ENCODE data around the gene HIF1AN.
"Not testable (repeated sequence)": the region's sequence is repeated elsewhere in the genome, so short reads cannot be mapped to it uniquely, and the experiment has no call there.

The HIF1AN gene

GRCh38 chr10:100567249-100567648 lies 31.5 kb downstream of the HIF1AN start:
- no peak for DNase-seq (ENCODE audit: low read depth)

- DNase-seq (ENCODE audit: low read depth): no peak
These were observed 32.1 kb downstream of the HIF1AN start for GRCh38 chr10:100567826-100568225.

- no peak for DNase-seq (ENCODE audit: low read depth)
These were observed 33.2 kb downstream of the HIF1AN start for GRCh38 chr10:100568912-100569311.

- no peak for DNase-seq (ENCODE audit: low read depth)
These were observed 34.1 kb downstream of the HIF1AN start for GRCh38 chr10:100569687-100570481.

- DNase-seq (ENCODE audit: low read depth): no peak
These were observed 34.8 kb downstream of the HIF1AN start for GRCh38 chr10:100570506-100570905.

GRCh38 chr10:100571084-100571856 lies 35.5 kb downstream of the HIF1AN start:
- DNase-seq (ENCODE audit: low read depth): no peak

- not testable (repeated sequence) for DNase-seq (ENCODE audit: low read depth)
These were observed 39.4 kb downstream of the HIF1AN start for GRCh38 chr10:100575146-100575545.

- DNase-seq (ENCODE audit: low read depth): no peak
These were observed 40.0 kb downstream of the HIF1AN start for GRCh38 chr10:100575585-100576281.

GRCh38 chr10:100576282-100576635 lies 40.5 kb downstream of the HIF1AN start:
- DNase-seq (ENCODE audit: low read depth): no peak

GRCh38 chr10:100579261-100580090 lies 43.7 kb downstream of the HIF1AN start:
- no peak for DNase-seq (ENCODE audit: low read depth)

GRCh38 chr10:100586959-100587358 lies 51.2 kb downstream of the HIF1AN start:
- DNase-seq (ENCODE audit: low read depth): no peak

GRCh38 chr10:100598166-100598565 lies 62.4 kb downstream of the HIF1AN start:
- no peak for DNase-seq (ENCODE audit: low read depth)

GRCh38 chr10:100600218-100600617 lies 64.5 kb downstream of the HIF1AN start:
- no peak for DNase-seq (ENCODE audit: low read depth)

- no peak for DNase-seq (ENCODE audit: low read depth)
These were observed 71.7 kb downstream of the HIF1AN start for GRCh38 chr10:100607439-100607838.

Measured in activated gamma-delta T cell treated with anti-CD3 and anti-CD28 coated beads, Interleukin-2, amount 50 U/mL, for 16 hours (primary cell).